GM12872 (cell line): ENCODE data around the gene SSTR1.

Experiments used
- CTCF ChIP-seq: IDR thresholded peaks from 3 replicates; pipeline ENCODE4 v1.5.1; 2011; ENCODE audit warnings: low read depth, mild to moderate bottlenecking, low read length, moderate library complexity; ENCODE audit not compliant: insufficient read depth

SSTR1 gene

GRCh38 chr14:38205119-38205813 is 2.4 kb upstream of the SSTR1 start:
- no peak for TF ChIP-seq CTCF

GRCh38 chr14:38205949-38206665 is 1.6 kb upstream of the SSTR1 start:
- TF ChIP-seq CTCF, result no peak

DNA sequence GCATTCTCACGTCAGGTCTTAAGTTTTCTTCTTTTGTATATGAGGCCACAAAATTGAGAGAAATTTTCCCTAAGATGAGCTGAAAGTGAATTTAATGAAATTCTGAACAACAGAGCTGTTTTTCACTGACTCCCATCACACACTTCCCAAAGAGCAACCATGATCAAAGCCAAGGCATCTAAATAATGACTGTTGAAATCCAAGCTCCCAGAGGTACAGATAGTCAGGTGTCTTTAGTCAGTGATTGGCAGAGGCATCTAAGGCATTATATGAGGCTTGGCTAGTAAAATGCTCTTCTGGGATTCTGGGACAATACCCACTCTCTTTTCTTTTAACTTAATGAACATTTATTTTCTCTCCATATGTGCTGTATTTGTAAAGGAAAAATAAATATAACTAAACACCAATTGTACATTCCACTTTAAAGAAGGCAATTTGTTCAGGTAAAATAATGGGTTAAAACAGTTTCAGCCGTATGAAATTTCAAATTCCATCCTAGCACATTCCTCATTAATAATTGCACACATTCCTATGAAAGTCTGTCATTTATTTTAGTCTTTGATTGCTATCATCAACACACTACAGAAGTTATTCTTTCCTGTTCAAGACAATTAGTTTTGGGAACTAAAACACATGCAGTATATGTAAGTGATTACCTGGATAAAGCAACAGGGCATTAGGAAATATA is 871 bp upstream of the SSTR1 start:
- TF ChIP-seq CTCF, result no peak

DNA sequence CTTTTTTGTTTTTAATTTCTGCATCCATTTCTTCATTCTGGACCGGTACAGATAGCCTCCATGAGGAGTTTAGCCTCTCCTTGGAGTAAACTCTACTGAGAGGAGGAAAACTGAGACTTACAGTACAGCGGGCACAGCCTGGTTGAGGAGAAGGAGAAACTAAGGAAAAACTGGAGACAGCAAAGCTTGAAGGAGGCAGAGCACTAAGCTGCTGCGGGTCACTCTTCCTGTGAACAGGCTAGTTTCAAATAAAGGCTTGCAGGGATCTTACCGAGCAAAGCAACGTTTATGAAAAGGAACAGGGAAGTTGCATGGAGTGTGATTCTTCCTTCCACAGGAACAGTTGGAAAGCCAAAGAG is 348 bp upstream of the SSTR1 start:
- TF ChIP-seq CTCF, result no peak

DNA sequence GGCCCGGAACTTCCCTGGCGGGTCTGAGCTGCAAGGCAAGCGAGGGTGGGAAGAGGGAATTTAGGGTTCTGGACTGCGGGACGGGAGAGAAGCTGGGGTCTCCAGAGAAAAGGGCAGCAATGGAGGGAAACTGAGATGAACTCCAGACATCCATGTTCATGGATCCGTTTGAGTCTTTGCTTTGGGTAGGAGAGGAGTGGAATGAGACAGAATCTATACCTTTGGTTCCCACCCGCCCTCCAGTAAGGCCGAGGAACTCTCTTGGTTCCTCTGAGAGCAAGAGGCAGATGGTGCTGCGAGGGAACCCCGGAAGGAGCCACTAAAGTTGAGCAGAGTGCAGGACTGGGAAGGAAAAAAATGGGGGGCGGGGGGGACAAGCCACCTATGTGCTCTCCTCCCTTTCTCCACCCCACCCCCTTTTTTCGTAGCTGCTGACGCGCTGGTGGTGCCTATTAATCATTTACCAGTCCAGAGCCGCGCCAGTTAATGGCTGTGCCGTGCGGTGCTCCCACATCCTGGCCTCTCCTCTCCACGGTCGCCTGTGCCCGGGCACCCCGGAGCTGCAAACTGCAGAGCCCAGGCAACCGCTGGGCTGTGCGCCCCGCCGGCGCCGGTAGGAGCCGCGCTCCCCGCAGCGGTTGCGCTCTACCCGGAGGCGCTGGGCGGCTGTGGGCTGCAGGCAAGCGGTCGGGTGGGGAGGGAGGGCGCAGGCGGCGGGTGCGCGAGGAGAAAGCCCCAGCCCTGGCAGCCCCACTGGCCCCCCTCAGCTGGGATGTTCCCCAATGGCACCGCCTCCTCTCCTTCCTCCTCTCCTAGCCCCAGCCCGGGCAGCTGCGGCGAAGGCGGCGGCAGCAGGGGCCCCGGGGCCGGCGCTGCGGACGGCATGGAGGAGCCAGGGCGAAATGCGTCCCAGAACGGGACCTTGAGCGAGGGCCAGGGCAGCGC is 1.2 kb downstream of the SSTR1 start:
- no peak for TF ChIP-seq CTCF

GRCh38 chr14:38209572-38210557 is 2.2 kb downstream of the SSTR1 start:
- no peak for TF ChIP-seq CTCF
